IMR-90 (cell line): ENCODE measurements around the gene CMIP. TPM values are rescaled to one million over a fixed set of nuclear protein-coding genes. Genes with fewer than 3 reads are reported as not detected.

ENCODE experiments used
- ATAC-seq: fragments of 200-7000 bp; cut with Tn5 transposase; 2 replicates; pipeline ENCODE4 v1.9.1; 2020; ENCODE audit warnings: low read depth, mild to moderate bottlenecking, moderate library complexity
- BruUV-seq: library from RNA; stranded (reverse); fragments of 400-500 nt; replicated peaks from 2 replicates; lab custom pipeline; 2021; lab: Mats Ljungman, UMichigan
- CTCF ChIA-PET: fragments of 300-600 bp; formaldehyde crosslinking; extraction: SDS; loops from one replicate; lab custom pipeline; 2021; ENCODE audit warnings: antibody characterized with exemption; lab: Yijun Ruan, JAX
- POLR2A ChIA-PET: fragments of 300-600 bp; sonication (Branson Sonifier 250); formaldehyde crosslinking; loops from one replicate; lab custom pipeline; 2022; ENCODE audit warnings: antibody characterized with exemption; ENCODE audit not compliant: unreplicated experiment; lab: Charles Lee
- DNase-seq: peaks from one replicate; pipeline ENCODE4 v3.0.0; 2013
- H2AFZ ChIP-seq: replicated peaks from 2 replicates; pipeline ENCODE3; 2013; ENCODE audit warnings: low read length, mild to moderate bottlenecking; ENCODE audit not compliant: poor library complexity
- H2AK5ac ChIP-seq: 2 replicates; pipeline ENCODE4 v1.6.1; 2013; ENCODE audit warnings: low read depth, low read length, inconsistent platforms
- H2AK9ac ChIP-seq: replicated peaks from 2 replicates; pipeline ENCODE3; 2013; ENCODE audit warnings: mild to moderate bottlenecking, low read depth, low read length, moderate library complexity; ENCODE audit not compliant: poor library complexity
- H2BK120ac ChIP-seq: 2 replicates; pipeline ENCODE4 v1.6.1; 2013; ENCODE audit warnings: low read depth, low read length, inconsistent platforms
- H2BK15ac ChIP-seq: 3 replicates; pipeline ENCODE4 v1.6.1; 2013; ENCODE audit warnings: low read depth, low read length, inconsistent platforms
- H2BK20ac ChIP-seq: 2 replicates; pipeline ENCODE4 v1.6.1; 2013; ENCODE audit warnings: low read depth, mild to moderate bottlenecking, inconsistent platforms, low read length, moderate library complexity
- H2BK5ac ChIP-seq: 2 replicates; pipeline ENCODE4 v1.6.1; 2013; ENCODE audit warnings: mild to moderate bottlenecking, low read depth, low read length, inconsistent platforms; ENCODE audit not compliant: poor library complexity, severe bottlenecking
- H3K14ac ChIP-seq: replicated peaks from 2 replicates; pipeline ENCODE4 v1.6.1; 2013; ENCODE audit warnings: low read depth, low read length, inconsistent platforms
- H3K18ac ChIP-seq: 2 replicates; pipeline ENCODE4 v1.6.1; 2013; ENCODE audit warnings: low read depth, low read length, control low read depth
- H3K23ac ChIP-seq: 2 replicates; pipeline ENCODE4 v1.6.1; 2013; ENCODE audit warnings: low read depth, low read length, inconsistent platforms
- H3K27ac ChIP-seq: 2 replicates; pipeline ENCODE4 v1.5.1; 2013; ENCODE audit warnings: mild to moderate bottlenecking, control low read depth, low read length; ENCODE audit not compliant: insufficient read depth
- H3K27me3 ChIP-seq: 2 replicates; pipeline ENCODE4 v1.6.1; 2013; ENCODE audit warnings: low read length; ENCODE audit not compliant: control insufficient read depth, insufficient read depth
- H3K36me3 ChIP-seq: 2 replicates; pipeline ENCODE4 v1.6.1; 2013; ENCODE audit warnings: low read length, mixed read lengths; ENCODE audit not compliant: control insufficient read depth, insufficient read depth
- H3K4ac ChIP-seq: 2 replicates; pipeline ENCODE4 v1.6.1; 2013; ENCODE audit warnings: low read depth, low read length, inconsistent platforms
- H3K4me1 ChIP-seq: 2 replicates; pipeline ENCODE4 v1.6.1; 2013; ENCODE audit warnings: low read length, mixed read lengths; ENCODE audit not compliant: control insufficient read depth, insufficient read depth
- H3K4me2 ChIP-seq: 2 replicates; pipeline ENCODE4 v1.6.1; 2013; ENCODE audit warnings: low read depth, mild to moderate bottlenecking, control low read depth, low read length, moderate library complexity
- H3K4me3 ChIP-seq: 2 replicates; pipeline ENCODE4 v1.5.1; 2013; ENCODE audit warnings: low read depth, mild to moderate bottlenecking, control low read depth, low read length, moderate library complexity; ENCODE audit not compliant: insufficient read depth
- H3K56ac ChIP-seq: 2 replicates; pipeline ENCODE4 v1.6.1; 2013; ENCODE audit warnings: low read length, inconsistent platforms; ENCODE audit not compliant: insufficient read depth; ENCODE audit errors: extremely low read depth
- H3K79me1 ChIP-seq, 2 experiments: 2 replicates each; pipeline ENCODE4 v1.6.1; 2013; ENCODE audit warnings: low read length in 2 of 2, inconsistent platforms in 1 of 2, low read depth in 1 of 2
- H3K9ac ChIP-seq: 2 replicates; pipeline ENCODE4 v1.6.1; 2013; ENCODE audit warnings: low read depth, low read length, control low read depth
- H3K9me1 ChIP-seq: 2 replicates; pipeline ENCODE4 v1.6.1; 2013; ENCODE audit warnings: low read length, inconsistent platforms; ENCODE audit not compliant: insufficient read depth
- H3K9me3 ChIP-seq: 2 replicates; pipeline ENCODE4 v1.6.1; 2013; ENCODE audit warnings: low read length; ENCODE audit not compliant: control insufficient read depth, insufficient read depth
- H4K20me1 ChIP-seq: 2 replicates; pipeline ENCODE4 v1.6.1; 2013; ENCODE audit warnings: low read length, inconsistent platforms; ENCODE audit not compliant: insufficient read depth
- H4K5ac ChIP-seq: 2 replicates; pipeline ENCODE4 v1.6.1; 2013; ENCODE audit warnings: mild to moderate bottlenecking, low read depth, low read length, control low read depth
- H4K8ac ChIP-seq, 2 experiments: 2 replicates each; pipeline ENCODE4 v1.6.1; 2013; ENCODE audit warnings: low read depth in 2 of 2, low read length in 2 of 2, control low read depth in 1 of 2, inconsistent platforms in 1 of 2
- H4K91ac ChIP-seq: 2 replicates; pipeline ENCODE4 v1.6.1; 2013; ENCODE audit warnings: low read depth, low read length, inconsistent platforms; ENCODE audit not compliant: insufficient read depth
- BHLHE40 ChIP-seq: fragments of 150-350 bp; IDR thresholded peaks from 2 replicates; pipeline ENCODE4 v1.6.1; 2016; ENCODE audit warnings: mild to moderate bottlenecking, low read depth, low read length
- ELK1 ChIP-seq: fragments of 150-350 bp; IDR thresholded peaks from 2 replicates; pipeline ENCODE4 v1.6.1; 2016; ENCODE audit warnings: low read depth, mild to moderate bottlenecking, low read length, moderate library complexity, borderline replicate concordance
- MAZ ChIP-seq: IDR thresholded peaks from 2 replicates; pipeline ENCODE4 v1.6.1; 2012; ENCODE audit warnings: low read depth, mild to moderate bottlenecking, low read length, improper control_type of control experiment, moderate library complexity, borderline replicate concordance
- MXI1 ChIP-seq: IDR thresholded peaks from 2 replicates; pipeline ENCODE4 v1.6.1; 2012; ENCODE audit warnings: low read depth, mild to moderate bottlenecking, low read length, moderate library complexity, borderline replicate concordance
- RAD21 ChIP-seq: IDR thresholded peaks from 2 replicates; pipeline ENCODE4 v1.6.1; 2012; ENCODE audit warnings: low read length, improper control_type of control experiment
- USF2 ChIP-seq: fragments of 150-350 bp; IDR thresholded peaks from 2 replicates; pipeline ENCODE4 v1.6.1; 2017; ENCODE audit warnings: mild to moderate bottlenecking, antibody characterized with exemption, low read length, low read depth
- WGBS, 2 experiments: methylation state at CpG; one replicate each; pipeline versions ENCODE4 v1.1.5 to v1.1.7; 2013; ENCODE audit warnings: missing lambda C conversion rate in 2 of 2; ENCODE audit not compliant: insufficient read length in 1 of 2; ENCODE audit errors: extremely low coverage in 2 of 2; 5-methylcytosine and 5-hydroxymethylcytosine counted together
- dilution Hi-C: fragments of 300-500 bp; cut with HindIII; formaldehyde crosslinking; loops from one replicate; pipeline ENCODE4 v1.14.3; 2018; ENCODE audit warnings: low sequenced_read_pairs; ENCODE audit not compliant: unreplicated experiment
- in situ Hi-C: fragments of 300-500 bp; cut with MboI; formaldehyde crosslinking; loops from 3 replicates; pipeline ENCODE4 v1.14.3; 2019; ENCODE audit warnings: low sequenced_read_pairs, inconsistent platforms, mixed read lengths
- intact Hi-C: fragments of 100-400 bp; cut with micrococcal nuclease; formaldehyde crosslinking; loops from 2 replicates; pipeline ENCODE4 v1.10.0; 2022
- polyA plus RNA-seq, 3 experiments: library from polyadenylated mRNA; depleted of rRNA; stranded (reverse); fragments of >200 nt; gene quantifications; 2 replicates each; pipeline ENCODE4 v1.2.3, GENCODE V29; 2012; ENCODE audit warnings: low replicate concordance in 1 of 3
- total RNA-seq: library from RNA; depleted of rRNA; stranded (reverse); fragments of >200 nt; gene quantifications from 2 replicates; pipeline ENCODE4 v1.2.3, GENCODE V29; 2012
- TF ChIP-seq, protein P1 (sequence below): conservative IDR thresholded peaks from 2 replicates; pipeline ENCODE4 v1.5.1; 2012; ENCODE audit warnings: mild to moderate bottlenecking, low read depth, low read length, improper control_type of control experiment

The CMIP gene
- total and polyA plus RNA-seq, 2 of the 4 experiments (the other 2 are of a cell fraction) = 3.2 to 11.6 TPM

DNA sequence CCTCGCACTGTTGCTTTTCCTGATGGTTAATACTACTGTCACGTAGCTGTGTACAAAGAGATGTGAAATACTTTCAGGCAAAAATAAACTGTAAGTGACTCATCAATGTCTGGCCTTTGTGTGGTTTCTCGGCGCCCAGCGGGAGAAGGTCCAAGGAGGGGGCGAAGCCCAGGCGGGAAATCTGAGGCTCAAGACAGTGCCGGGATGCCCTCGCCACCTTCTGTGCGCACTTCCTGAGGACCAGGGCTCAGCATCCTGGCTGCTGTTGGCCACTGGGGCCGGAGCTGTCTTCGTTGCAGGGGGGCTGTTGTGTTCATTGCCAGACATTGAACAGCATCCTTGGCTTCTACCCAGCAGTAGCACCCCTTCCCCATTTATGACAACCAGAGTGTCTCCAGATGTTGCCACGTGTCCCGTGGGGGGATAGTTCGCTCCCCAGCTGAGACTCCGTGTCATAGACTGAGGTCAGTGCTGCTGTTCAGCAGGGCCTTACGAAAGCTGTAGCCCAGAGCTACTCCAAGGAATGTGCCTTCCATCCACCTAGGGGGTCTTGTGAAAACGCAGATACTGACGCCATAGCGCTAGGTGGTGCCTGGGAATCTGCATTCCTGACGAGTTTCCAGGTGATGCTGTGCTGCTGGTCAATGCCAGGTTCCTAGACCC lies 267.2 kb downstream of the CMIP start (continued):
- peak; percentile 35; the same call in 1 of the 2 replicates for TF ChIP-seq USF2

DNA sequence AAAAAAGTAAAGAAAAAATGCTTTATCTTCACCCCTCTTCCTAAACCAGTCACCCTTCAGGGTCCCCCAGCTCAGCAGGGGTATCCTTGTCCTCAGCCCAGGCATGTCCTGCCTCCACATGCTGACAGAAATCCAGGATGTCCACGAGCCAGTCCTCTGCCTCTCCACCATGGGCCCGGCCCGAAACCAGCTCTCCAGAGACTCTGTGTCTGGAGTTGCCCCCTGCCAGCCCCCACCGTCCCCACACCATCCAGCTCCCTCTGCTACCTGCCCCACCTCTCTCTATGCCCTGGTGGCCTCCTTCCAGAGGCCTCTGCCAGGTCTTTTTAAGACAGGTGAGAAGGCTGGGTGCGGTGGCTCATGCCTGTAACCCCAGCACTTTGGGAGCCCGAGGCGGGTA lies 268.1 kb downstream of the CMIP start:
- H2BK15ac ChIP-seq = no peak overlapping the region
- no peaks in the 10 kb centered on the region for H3K79me1 ChIP-seq
- no peak overlapping the region for H3K4ac ChIP-seq
- BruUV-seq = no TSS peak
- no peak overlapping the region for H2BK20ac ChIP-seq
- H3K9ac ChIP-seq = no peak overlapping the region
- H3K4me1 ChIP-seq = peaks cover 6% of the 10 kb centered on the region
- POLR2A ChIA-PET = no interaction called here
- 95% methylated on average over 4 of the region's 7 CpGs; no CpG with 5 or more reads in 1 of the 2 experiments for WGBS, 2 experiments
- TF ChIP-seq MAZ = no peak
- TF ChIP-seq BHLHE40 = no peak
- TF ChIP-seq, protein P1, sequence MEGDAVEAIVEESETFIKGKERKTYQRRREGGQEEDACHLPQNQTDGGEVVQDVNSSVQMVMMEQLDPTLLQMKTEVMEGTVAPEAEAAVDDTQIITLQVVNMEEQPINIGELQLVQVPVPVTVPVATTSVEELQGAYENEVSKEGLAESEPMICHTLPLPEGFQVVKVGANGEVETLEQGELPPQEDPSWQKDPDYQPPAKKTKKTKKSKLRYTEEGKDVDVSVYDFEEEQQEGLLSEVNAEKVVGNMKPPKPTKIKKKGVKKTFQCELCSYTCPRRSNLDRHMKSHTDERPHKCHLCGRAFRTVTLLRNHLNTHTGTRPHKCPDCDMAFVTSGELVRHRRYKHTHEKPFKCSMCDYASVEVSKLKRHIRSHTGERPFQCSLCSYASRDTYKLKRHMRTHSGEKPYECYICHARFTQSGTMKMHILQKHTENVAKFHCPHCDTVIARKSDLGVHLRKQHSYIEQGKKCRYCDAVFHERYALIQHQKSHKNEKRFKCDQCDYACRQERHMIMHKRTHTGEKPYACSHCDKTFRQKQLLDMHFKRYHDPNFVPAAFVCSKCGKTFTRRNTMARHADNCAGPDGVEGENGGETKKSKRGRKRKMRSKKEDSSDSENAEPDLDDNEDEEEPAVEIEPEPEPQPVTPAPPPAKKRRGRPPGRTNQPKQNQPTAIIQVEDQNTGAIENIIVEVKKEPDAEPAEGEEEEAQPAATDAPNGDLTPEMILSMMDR = no peak
- no peak for TF ChIP-seq MXI1
- no peak for TF ChIP-seq ELK1
- no peak for TF ChIP-seq USF2
- no peak for TF ChIP-seq RAD21
- ATAC-seq = no peak
- H3K9me1 ChIP-seq = peaks cover 5% of the 10 kb centered on the region
- no peak overlapping the region for H3K14ac ChIP-seq
- no peak overlapping the region for H3K56ac ChIP-seq
- peaks cover 18% of the 10 kb centered on the region for H3K36me3 ChIP-seq
- no peak overlapping the region for H2BK120ac ChIP-seq
- H4K5ac ChIP-seq = no peak overlapping the region
- peaks cover 34% of the 10 kb centered on the region for H3K27me3 ChIP-seq
- in situ Hi-C loops (no loop called here), intact Hi-C loops (no loop called here), dilution Hi-C loops (no loop called here)
- no peak for DNase-seq
- H4K91ac ChIP-seq = no peak overlapping the region
- H2AFZ ChIP-seq = no peak overlapping the region
- H3K27ac ChIP-seq = no peak overlapping the region
- H4K8ac ChIP-seq = no peak overlapping the region
- H3K4me2 ChIP-seq = no peak overlapping the region
- H2AK5ac ChIP-seq = no peak overlapping the region
- peaks cover 42% of the 10 kb centered on the region for H4K20me1 ChIP-seq
- H2AK9ac ChIP-seq = no peak overlapping the region
- no peaks in the 10 kb centered on the region for H3K9me3 ChIP-seq
- no peak overlapping the region for H3K4me3 ChIP-seq
- H3K18ac ChIP-seq = no peak overlapping the region
- H2BK5ac ChIP-seq = no peak overlapping the region
- CTCF ChIA-PET = no interaction called here
- no peak overlapping the region for H3K23ac ChIP-seq
